HepG2 (cell line): ENCODE data around the gene PSMB3. TPM values are rescaled to one million over a fixed set of nuclear protein-coding genes. Genes with fewer than 3 reads are reported as not detected.
A peak's percentile ranks its signal among the peaks of the same experiment; 100 is the strongest.

Source experiments
- ASH2L ChIP-seq: fragments of 300-600, 200-600 bp; sonication (generic); IDR thresholded peaks from 2 replicates; pipeline ENCODE4 v1.7.0; 2017; ENCODE audit warnings: low read depth, mild to moderate bottlenecking, moderate library complexity, mixed read lengths, low read length; ENCODE audit not compliant: insufficient read length
- CREM ChIP-seq, 2 experiments: sonication (generic) in 1 of 2; formaldehyde crosslinking in 1 of 2; IDR thresholded peaks; 2 replicates each; pipeline versions ENCODE4 v1.4.0 to v1.6.1; 2016 to 2020; ENCODE audit warnings: antibody characterized with exemption in 1 of 2, mild to moderate bottlenecking in 1 of 2, missing genetic modification reagents in 1 of 2
- HMG20A ChIP-seq: IDR thresholded peaks from 2 replicates; pipeline ENCODE4 v1.6.1; 2016; ENCODE audit warnings: borderline replicate concordance
- MED1 ChIP-seq: sonication (generic); formaldehyde crosslinking; IDR thresholded peaks from 2 replicates; pipeline ENCODE4 v1.4.0; 2020; ENCODE audit warnings: missing genetic modification reagents
- MXD1 ChIP-seq: sonication (generic); formaldehyde crosslinking; IDR thresholded peaks from 2 replicates; pipeline ENCODE4 v1.4.0; 2020; ENCODE audit warnings: mild to moderate bottlenecking, missing genetic modification reagents
- ZBTB20 ChIP-seq: sonication (generic); formaldehyde crosslinking; IDR thresholded peaks from 2 replicates; pipeline ENCODE4 v1.8.1; 2023; ENCODE audit warnings: missing genetic modification reagents, low read depth, mild to moderate bottlenecking, borderline replicate concordance
- ZBTB38 ChIP-seq: sonication (generic); formaldehyde crosslinking; IDR thresholded peaks from 2 replicates; pipeline ENCODE4 v1.5.1; 2020; ENCODE audit warnings: mild to moderate bottlenecking, missing genetic modification reagents
- ZBTB43 ChIP-seq: sonication (generic); formaldehyde crosslinking; conservative IDR thresholded peaks from 2 replicates; pipeline ENCODE4 v1.4.0; 2020; ENCODE audit warnings: missing genetic modification reagents
- ZFP91 ChIP-seq: sonication (generic); formaldehyde crosslinking; IDR thresholded peaks from 2 replicates; pipeline ENCODE4 v1.9.0; 2022; ENCODE audit warnings: missing genetic modification reagents, mild to moderate bottlenecking, borderline replicate concordance
- ZFYVE20 ChIP-seq: sonication (generic); formaldehyde crosslinking; IDR thresholded peaks from 2 replicates; pipeline ENCODE4 v1.8.0; 2023; ENCODE audit warnings: low read depth, mild to moderate bottlenecking, moderate library complexity, missing genetic modification reagents, borderline replicate concordance
- ZKSCAN1 ChIP-seq: fragments of 150-350 bp; IDR thresholded peaks from 2 replicates; pipeline ENCODE4 v1.6.1; 2014; ENCODE audit warnings: low read length
- ZNF256 ChIP-seq: sonication (generic); formaldehyde crosslinking; conservative IDR thresholded peaks from 2 replicates; pipeline ENCODE4 v1.4.0; 2020; ENCODE audit warnings: missing genetic modification reagents
- ZNF292 ChIP-seq: sonication (generic); formaldehyde crosslinking; IDR thresholded peaks from 2 replicates; pipeline ENCODE4 v1.8.1; 2022; ENCODE audit warnings: mild to moderate bottlenecking, low read depth, missing genetic modification reagents, borderline replicate concordance
- ZNF674 ChIP-seq: sonication (generic); formaldehyde crosslinking; IDR thresholded peaks from 2 replicates; pipeline ENCODE4 v1.5.0; 2020; ENCODE audit warnings: low read depth, mild to moderate bottlenecking, missing genetic modification reagents
- ZNF782 ChIP-seq: sonication (generic); formaldehyde crosslinking; IDR thresholded peaks from 2 replicates; pipeline ENCODE4 v1.4.0; 2020; ENCODE audit warnings: missing genetic modification reagents, mild to moderate bottlenecking, borderline replicate concordance
- polyA plus RNA-seq, 8 experiments: library from polyadenylated mRNA; depleted of rRNA in 3 of 8; stranded (reverse) in 7 of 8; unstranded in 1 of 8; fragments of >200 nt; fragmentation: Illumina TruSeq in 4 of 8; extraction: Trizol in 4 of 8; gene quantifications; 2 replicates each; pipeline versions ENCODE4 v1.2.1 to v1.2.3, GENCODE V29; 2011 to 2016; ENCODE audit warnings: low read depth in 4 of 8, missing spikeins in 1 of 8, mixed read lengths in 1 of 8; ENCODE audit not compliant: insufficient read depth in 1 of 8
- total RNA-seq, 5 experiments: library from RNA; depleted of rRNA; stranded (reverse); fragments of >200 nt; fragmentation: Illumina TruSeq; extraction: Trizol; gene quantifications; 2 replicates each; pipeline ENCODE4 v1.2.3, GENCODE V29; 2016; ENCODE audit warnings: low read depth in 1 of 5
- TF ChIP-seq, protein P1 (sequence below): sonication (generic); formaldehyde crosslinking; IDR thresholded peaks from one replicate; pipeline ENCODE4 v1.5.1; 2020; ENCODE audit warnings: mild to moderate bottlenecking, missing genetic modification reagents; ENCODE audit errors: not compliant biosample characterization

The PSMB3 gene
- total and polyA plus RNA-seq, 2 of the 13 experiments (the other 11 are each of a cell fraction or from before 2014, with no cell fraction given), result 366 to 517 TPM

DNA sequence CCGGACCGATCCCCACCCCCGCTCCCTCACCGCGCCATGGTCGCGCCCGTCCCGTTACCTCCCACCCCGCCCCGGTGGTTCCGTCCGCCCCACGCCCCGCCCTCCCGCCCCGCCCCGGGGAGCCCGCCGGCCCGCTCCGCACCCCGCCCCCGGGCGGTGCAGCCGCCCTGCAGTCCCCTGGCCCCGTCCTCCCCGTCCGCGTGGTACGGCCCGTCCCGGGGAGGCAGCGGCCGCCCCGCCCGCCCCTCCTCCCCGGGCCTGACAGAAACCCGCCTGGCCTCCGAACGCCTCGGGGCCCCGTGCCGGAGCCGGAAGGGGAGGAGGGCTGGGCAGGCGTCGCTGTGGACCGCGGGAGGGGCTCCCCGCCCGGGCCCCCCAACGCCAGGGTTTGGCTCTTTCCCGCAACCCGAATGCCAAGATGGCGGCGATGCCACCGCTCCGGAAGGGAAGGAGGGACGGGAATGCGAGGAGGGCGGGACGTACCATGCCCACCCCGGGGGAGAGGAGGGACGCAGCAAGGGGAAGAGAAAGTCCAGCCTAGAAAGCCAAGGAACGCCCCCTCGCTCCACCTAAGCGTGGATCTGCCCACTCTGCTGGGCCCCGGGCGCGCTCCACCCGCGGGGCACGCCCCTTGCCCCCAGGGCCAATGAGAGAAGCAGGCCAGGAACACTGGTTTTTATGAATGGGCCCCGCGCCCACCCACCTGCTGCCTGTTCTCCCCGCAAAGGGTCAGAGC, 47.1 kb downstream of the PSMB3 start, which contains the start of gene PIP4K2B (continued):
- TF ChIP-seq, protein P1, sequence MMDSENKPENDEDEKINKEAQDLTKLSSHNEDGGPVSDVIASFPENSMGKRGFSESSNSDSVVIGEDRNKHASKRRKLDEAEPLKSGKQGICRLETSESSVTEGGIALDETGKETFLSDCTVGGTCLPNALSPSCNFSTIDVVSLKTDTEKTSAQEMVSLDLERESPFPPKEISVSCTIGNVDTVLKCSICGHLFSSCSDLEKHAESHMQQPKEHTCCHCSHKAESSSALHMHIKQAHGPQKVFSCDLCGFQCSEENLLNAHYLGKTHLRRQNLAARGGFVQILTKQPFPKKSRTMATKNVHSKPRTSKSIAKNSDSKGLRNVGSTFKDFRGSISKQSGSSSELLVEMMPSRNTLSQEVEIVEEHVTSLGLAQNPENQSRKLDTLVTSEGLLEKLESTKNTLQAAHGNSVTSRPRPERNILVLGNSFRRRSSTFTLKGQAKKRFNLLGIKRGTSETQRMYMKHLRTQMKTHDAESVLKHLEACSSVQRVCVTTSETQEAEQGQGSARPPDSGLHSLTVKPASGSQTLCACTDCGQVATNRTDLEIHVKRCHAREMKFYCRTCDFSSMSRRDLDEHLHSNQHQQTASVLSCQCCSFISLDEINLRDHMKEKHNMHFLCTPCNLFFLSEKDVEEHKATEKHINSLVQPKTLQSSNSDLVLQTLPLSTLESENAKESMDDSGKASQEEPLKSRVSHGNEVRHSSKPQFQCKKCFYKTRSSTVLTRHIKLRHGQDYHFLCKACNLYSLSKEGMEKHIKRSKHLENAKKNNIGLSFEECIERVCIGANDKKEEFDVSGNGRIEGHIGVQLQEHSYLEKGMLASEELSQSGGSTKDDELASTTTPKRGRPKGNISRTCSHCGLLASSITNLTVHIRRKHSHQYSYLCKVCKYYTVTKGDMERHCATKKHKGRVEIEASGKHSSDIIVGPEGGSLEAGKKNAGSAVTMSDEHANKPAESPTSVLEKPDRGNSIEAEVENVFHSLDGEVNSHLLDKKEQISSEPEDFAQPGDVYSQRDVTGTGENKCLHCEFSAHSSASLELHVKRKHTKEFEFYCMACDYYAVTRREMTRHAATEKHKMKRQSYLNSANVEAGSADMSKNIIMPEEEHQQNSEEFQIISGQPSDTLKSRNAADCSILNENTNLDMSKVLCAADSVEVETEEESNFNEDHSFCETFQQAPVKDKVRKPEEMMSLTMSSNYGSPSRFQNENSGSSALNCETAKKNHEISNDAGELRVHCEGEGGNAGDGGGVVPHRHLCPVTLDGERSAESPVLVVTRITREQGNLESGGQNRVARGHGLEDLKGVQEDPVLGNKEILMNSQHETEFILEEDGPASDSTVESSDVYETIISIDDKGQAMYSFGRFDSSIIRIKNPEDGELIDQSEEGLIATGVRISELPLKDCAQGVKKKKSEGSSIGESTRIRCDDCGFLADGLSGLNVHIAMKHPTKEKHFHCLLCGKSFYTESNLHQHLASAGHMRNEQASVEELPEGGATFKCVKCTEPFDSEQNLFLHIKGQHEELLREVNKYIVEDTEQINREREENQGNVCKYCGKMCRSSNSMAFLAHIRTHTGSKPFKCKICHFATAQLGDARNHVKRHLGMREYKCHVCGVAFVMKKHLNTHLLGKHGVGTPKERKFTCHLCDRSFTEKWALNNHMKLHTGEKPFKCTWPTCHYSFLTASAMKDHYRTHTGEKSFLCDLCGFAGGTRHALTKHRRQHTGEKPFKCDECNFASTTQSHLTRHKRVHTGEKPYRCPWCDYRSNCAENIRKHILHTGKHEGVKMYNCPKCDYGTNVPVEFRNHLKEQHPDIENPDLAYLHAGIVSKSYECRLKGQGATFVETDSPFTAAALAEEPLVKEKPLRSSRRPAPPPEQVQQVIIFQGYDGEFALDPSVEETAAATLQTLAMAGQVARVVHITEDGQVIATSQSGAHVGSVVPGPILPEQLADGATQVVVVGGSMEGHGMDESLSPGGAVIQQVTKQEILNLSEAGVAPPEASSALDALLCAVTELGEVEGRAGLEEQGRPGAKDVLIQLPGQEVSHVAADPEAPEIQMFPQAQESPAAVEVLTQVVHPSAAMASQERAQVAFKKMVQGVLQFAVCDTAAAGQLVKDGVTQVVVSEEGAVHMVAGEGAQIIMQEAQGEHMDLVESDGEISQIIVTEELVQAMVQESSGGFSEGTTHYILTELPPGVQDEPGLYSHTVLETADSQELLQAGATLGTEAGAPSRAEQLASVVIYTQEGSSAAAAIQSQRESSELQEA, result no peak
- TF ChIP-seq ZNF674 (CRISPR knock-in tag) (0 out of 2 replicates have a peak, but pooled peaks have one; percentile 67), ZBTB43 (CRISPR knock-in tag) (peak; percentile 56; the same call in 1 of the 2 replicates), ZFP91 (CRISPR knock-in tag) (peak; percentile 89), ZBTB38 (CRISPR knock-in tag) (peak; percentile 75; the same call in 1 of the 2 replicates), ZNF256 (CRISPR knock-in tag) (no peak), MED1 (peak; percentile 86), ZFYVE20 (CRISPR knock-in tag) (no peak), ASH2L (peak; percentile 91), CREM (IDR thresholded peaks at IDR 0.05) (peak; percentile 60; the same call in 1 of the 2 replicates), CREM (CRISPR knock-in tag; IDR thresholded peaks at IDR 0.05) (no peak), HMG20A (CRISPR knock-in tag) (peak; percentile 48; the same call in 1 of the 2 replicates), ZNF782 (CRISPR knock-in tag) (no peak), MXD1 (CRISPR knock-in tag) (no peak), ZBTB20 (CRISPR knock-in tag) (no peak), ZNF292 (0 out of 2 replicates have a peak, but pooled peaks have one; percentile 74), ZKSCAN1 (no peak)
